Measurements from ENCODE around the gene RNASET2. TPM values are rescaled to one million over a fixed set of nuclear protein-coding genes. Genes with fewer than 3 reads are reported as not detected.
"Not testable (repeated sequence)": the region's sequence is repeated elsewhere in the genome, so short reads cannot be mapped to it uniquely, and the experiment has no call there.

Gene RNASET2
- total RNA-seq, 1 donor from 2014 or later, result 27.1 TPM

GRCh38 chr6:166921570-166921969 is 34.8 kb downstream of the RNASET2 start:
- no peaks in the 10 kb centered on the region for H3K27me3 Mint-ChIP-seq (ENCODE audit: low read depth)
- H3K27ac Mint-ChIP-seq (ENCODE audit: unreplicated experiment), result no peak overlapping the region
- TF ChIP-seq CTCF (IDR thresholded peaks at IDR 0.05), result no peak
- H3K36me3 Mint-ChIP-seq (ENCODE audit: low read depth), result no peaks in the 10 kb centered on the region
- H3K9me3 Mint-ChIP-seq (ENCODE audit: low read depth), result peaks cover 1% of the 10 kb centered on the region
- no peaks in the 10 kb centered on the region for H3K4me1 Mint-ChIP-seq (ENCODE audit: low read depth)
- no peak for DNase-seq (ENCODE audit: low spot score)
- H3K4me3 Mint-ChIP-seq (ENCODE audit: unreplicated experiment), result no peak overlapping the region

- no peak for TF ChIP-seq CTCF (IDR thresholded peaks at IDR 0.05)
- no peak overlapping the region for H3K4me3 Mint-ChIP-seq (ENCODE audit: unreplicated experiment)
- peaks cover 3% of the 10 kb centered on the region for H3K9me3 Mint-ChIP-seq (ENCODE audit: low read depth)
- no peaks in the 10 kb centered on the region for H3K27me3 Mint-ChIP-seq (ENCODE audit: low read depth)
- H3K36me3 Mint-ChIP-seq (ENCODE audit: low read depth), result no peaks in the 10 kb centered on the region
- no peaks in the 10 kb centered on the region for H3K4me1 Mint-ChIP-seq (ENCODE audit: low read depth)
- H3K27ac Mint-ChIP-seq (ENCODE audit: unreplicated experiment), result no peak overlapping the region
- no peak for DNase-seq (ENCODE audit: low spot score)
Observed at GRCh38 chr6:166916824-166917223, 39.5 kb downstream of the RNASET2 start.

GRCh38 chr6:166915484-166915883 is 40.9 kb downstream of the RNASET2 start:
- H3K27ac Mint-ChIP-seq (ENCODE audit: unreplicated experiment); H3K36me3 Mint-ChIP-seq (ENCODE audit: low read depth); H3K4me3 Mint-ChIP-seq (ENCODE audit: unreplicated experiment); H3K4me1 Mint-ChIP-seq (ENCODE audit: low read depth); H3K27me3 Mint-ChIP-seq (ENCODE audit: low read depth); H3K9me3 Mint-ChIP-seq (ENCODE audit: low read depth); DNase-seq (ENCODE audit: low spot score): not testable (repeated sequence)

GRCh38 chr6:166914952-166915351 is 41.4 kb downstream of the RNASET2 start:
- H3K9me3 Mint-ChIP-seq (ENCODE audit: low read depth); H3K36me3 Mint-ChIP-seq (ENCODE audit: low read depth); H3K4me3 Mint-ChIP-seq (ENCODE audit: unreplicated experiment); DNase-seq (ENCODE audit: low spot score); H3K27ac Mint-ChIP-seq (ENCODE audit: unreplicated experiment); H3K4me1 Mint-ChIP-seq (ENCODE audit: low read depth); H3K27me3 Mint-ChIP-seq (ENCODE audit: low read depth): not testable (repeated sequence)

- H3K9me3 Mint-ChIP-seq (ENCODE audit: low read depth), result no peaks in the 10 kb centered on the region
- no peak overlapping the region for H3K27ac Mint-ChIP-seq (ENCODE audit: unreplicated experiment)
- no peak overlapping the region for H3K4me3 Mint-ChIP-seq (ENCODE audit: unreplicated experiment)
- peaks cover 2% of the 10 kb centered on the region for H3K36me3 Mint-ChIP-seq (ENCODE audit: low read depth)
- TF ChIP-seq CTCF (IDR thresholded peaks at IDR 0.05), result no peak
- no peaks in the 10 kb centered on the region for H3K27me3 Mint-ChIP-seq (ENCODE audit: low read depth)
- DNase-seq (ENCODE audit: low spot score), result no peak
- no peaks in the 10 kb centered on the region for H3K4me1 Mint-ChIP-seq (ENCODE audit: low read depth)
Observed at GRCh38 chr6:166911248-166911677, 45.1 kb downstream of the RNASET2 start.

- no peaks in the 10 kb centered on the region for H3K4me1 Mint-ChIP-seq (ENCODE audit: low read depth)
- no peak for DNase-seq (ENCODE audit: low spot score)
Observed at GRCh38 chr6:166910601-166911000, 45.7 kb downstream of the RNASET2 start.

More at GRCh38 chr6:166910601-166911000, 45.7 kb downstream of the RNASET2 start:
- Mint-ChIP-seq H3K9me3 (ENCODE audit: low read depth) (no peaks in the 10 kb centered on the region), H3K27ac (ENCODE audit: unreplicated experiment) (no peak overlapping the region), H3K27me3 (ENCODE audit: low read depth) (no peaks in the 10 kb centered on the region), H3K36me3 (ENCODE audit: low read depth) (peaks cover 2% of the 10 kb centered on the region), H3K4me3 (ENCODE audit: unreplicated experiment) (no peak overlapping the region)
- no peak for TF ChIP-seq CTCF (IDR thresholded peaks at IDR 0.05)

Measured in chondrocyte (in vitro differentiated cells).